ENCODE results near the gene IFT122. TPM values are rescaled to one million over a fixed set of nuclear protein-coding genes. Genes with fewer than 3 reads are reported as not detected.

The IFT122 gene
- total RNA-seq, 2 experiments from 2014 or later = 22.7 to 26.7 TPM

GRCh38 chr3:129560269-129560787, 120.3 kb downstream of the IFT122 start:
- Mint-ChIP-seq H3K4me3 (no peak overlapping the region), H3K36me3 (ENCODE audit: low read depth) (no peaks in the 10 kb centered on the region), H3K27me3 (no peaks in the 10 kb centered on the region), H3K4me1 (ENCODE audit: low read depth) (no peaks in the 10 kb centered on the region), H3K9me3 (no peaks in the 10 kb centered on the region), H3K27ac (no peak overlapping the region)
- peaks cover 8% of the 10 kb centered on the region for H3K4me1 ChIP-seq (ENCODE audit: insufficient read depth, low read length)
- no peak overlapping the region for H3K4me3 ChIP-seq (ENCODE audit: low read length)
- peaks cover 0 to 4% of the 10 kb centered on the region in 2 experiments for H3K9me3 ChIP-seq (ENCODE audit: control insufficient read depth in 1 of 2, insufficient read depth in 1 of 2, low read length in 2 of 2)
- POLR2A ChIA-PET = no interaction called here
- ATAC-seq (ENCODE audit: poor library complexity) (no peak), DNase-seq (no peak)
- H3K27ac ChIP-seq (ENCODE audit: low read depth in 1 of 2, low read length in 2 of 2) = no peak overlapping the region
- TF ChIP-seq, protein P1, sequence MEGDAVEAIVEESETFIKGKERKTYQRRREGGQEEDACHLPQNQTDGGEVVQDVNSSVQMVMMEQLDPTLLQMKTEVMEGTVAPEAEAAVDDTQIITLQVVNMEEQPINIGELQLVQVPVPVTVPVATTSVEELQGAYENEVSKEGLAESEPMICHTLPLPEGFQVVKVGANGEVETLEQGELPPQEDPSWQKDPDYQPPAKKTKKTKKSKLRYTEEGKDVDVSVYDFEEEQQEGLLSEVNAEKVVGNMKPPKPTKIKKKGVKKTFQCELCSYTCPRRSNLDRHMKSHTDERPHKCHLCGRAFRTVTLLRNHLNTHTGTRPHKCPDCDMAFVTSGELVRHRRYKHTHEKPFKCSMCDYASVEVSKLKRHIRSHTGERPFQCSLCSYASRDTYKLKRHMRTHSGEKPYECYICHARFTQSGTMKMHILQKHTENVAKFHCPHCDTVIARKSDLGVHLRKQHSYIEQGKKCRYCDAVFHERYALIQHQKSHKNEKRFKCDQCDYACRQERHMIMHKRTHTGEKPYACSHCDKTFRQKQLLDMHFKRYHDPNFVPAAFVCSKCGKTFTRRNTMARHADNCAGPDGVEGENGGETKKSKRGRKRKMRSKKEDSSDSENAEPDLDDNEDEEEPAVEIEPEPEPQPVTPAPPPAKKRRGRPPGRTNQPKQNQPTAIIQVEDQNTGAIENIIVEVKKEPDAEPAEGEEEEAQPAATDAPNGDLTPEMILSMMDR (IDR thresholded peaks at IDR 0.05) = no peak
- intact Hi-C loops (cut with DNase I, micrococcal nuclease) = no loop called here
- CTCF ChIA-PET = no interaction called here
- H3K36me3 ChIP-seq (ENCODE audit: insufficient read depth, low read length) = peaks cover 7% of the 10 kb centered on the region
- no peaks in the 10 kb centered on the region for H3K27me3 ChIP-seq (ENCODE audit: control insufficient read depth in 1 of 2, insufficient read depth in 2 of 2, low read length in 2 of 2)

DNA sequence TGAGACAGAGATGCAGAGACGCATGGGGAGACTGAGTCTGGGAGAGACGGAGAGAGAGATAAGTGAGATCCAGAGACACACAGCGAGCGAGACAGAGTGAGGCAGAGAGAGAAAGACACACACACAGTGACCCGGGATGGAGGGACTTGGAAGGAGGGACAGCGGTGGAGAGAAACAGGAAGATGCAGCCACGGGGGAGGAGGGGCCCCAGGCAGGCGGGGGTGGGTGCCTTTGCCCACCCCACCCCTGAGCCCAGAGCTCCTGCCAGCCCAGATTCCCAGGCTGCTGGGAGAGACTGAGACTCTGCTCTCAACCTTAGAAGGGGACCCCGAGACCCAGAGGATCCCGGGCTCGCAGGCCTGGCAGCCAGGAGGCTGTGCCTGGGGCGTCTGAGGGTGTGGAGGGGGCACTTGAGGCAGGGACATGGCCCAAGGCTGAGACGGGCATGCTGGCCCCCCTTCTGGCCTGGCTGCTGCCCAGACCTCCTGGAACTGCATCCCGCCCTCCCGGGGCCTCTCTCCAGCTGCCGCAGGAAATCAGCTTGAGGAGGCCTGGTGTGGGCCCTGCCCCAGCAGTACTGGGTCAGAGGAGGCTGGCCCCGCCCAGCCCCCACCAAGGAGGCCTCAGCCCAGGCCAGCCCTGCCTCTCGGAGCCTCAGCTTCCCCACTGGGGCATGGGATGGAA, 121.0 kb downstream of the IFT122 start:
- Histone ChIP-seq H3K27ac (ENCODE audit: low read depth in 1 of 2, low read length in 2 of 2) (no peak overlapping the region), H3K9me3 (ENCODE audit: control insufficient read depth in 1 of 2, insufficient read depth in 1 of 2, low read length in 2 of 2) (peaks cover 0 to 5% of the 10 kb centered on the region in 2 experiments), H3K4me3 (ENCODE audit: low read length) (no peak overlapping the region), H3K4me1 (ENCODE audit: insufficient read depth, low read length) (peaks cover 8% of the 10 kb centered on the region), H3K36me3 (ENCODE audit: insufficient read depth, low read length) (peaks cover 7% of the 10 kb centered on the region), H3K27me3 (ENCODE audit: control insufficient read depth in 1 of 2, insufficient read depth in 2 of 2, low read length in 2 of 2) (no peaks in the 10 kb centered on the region)
- POLR2A ChIA-PET = no interaction called here
- intact Hi-C loops (cut with DNase I, micrococcal nuclease) = no loop called here
- Mint-ChIP-seq H3K9me3 (no peaks in the 10 kb centered on the region), H3K36me3 (ENCODE audit: low read depth) (no peaks in the 10 kb centered on the region), H3K27ac (no peak overlapping the region), H3K27me3 (no peaks in the 10 kb centered on the region), H3K4me3 (no peak overlapping the region), H3K4me1 (ENCODE audit: low read depth) (no peaks in the 10 kb centered on the region)
- DNase-seq (no peak), ATAC-seq (ENCODE audit: poor library complexity) (no peak)
- TF ChIP-seq, protein P1 (IDR thresholded peaks at IDR 0.05) = no peak
- CTCF ChIA-PET = no interaction called here

DNA sequence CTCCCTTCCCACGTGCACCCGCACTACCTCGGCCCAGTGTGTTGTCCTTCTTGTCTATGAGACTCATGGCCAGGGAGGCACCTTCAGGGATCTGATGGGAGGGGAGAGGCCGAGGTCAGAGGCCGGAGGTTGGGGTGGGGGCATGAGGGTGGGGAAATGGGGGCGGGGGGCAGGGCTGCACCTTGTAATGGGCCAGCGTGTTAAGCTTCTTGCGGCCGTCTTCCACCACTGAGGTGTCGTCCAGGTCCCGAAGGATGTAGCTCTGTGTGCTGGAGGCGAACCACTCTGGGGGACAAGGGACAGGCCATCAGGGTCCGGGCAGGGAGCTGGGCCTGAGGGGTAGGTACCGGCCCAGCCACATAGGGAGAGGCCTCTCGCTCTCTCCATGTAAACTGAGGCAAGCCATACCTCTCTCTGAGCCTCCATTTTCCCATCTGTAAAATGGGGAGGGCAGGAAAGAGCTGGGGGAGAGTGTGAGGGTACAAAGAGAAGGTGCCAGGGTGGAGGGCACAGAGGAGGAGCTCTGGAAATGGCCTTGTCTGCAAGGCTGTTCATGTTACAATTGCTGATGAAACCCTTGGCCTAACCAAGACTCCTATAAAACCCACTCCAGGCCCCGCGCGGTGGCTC, 121.7 kb downstream of the IFT122 start:
- H3K27ac Mint-ChIP-seq = no peak overlapping the region
- TF ChIP-seq, protein P1 (IDR thresholded peaks at IDR 0.05) = no peak
- Histone ChIP-seq H3K27me3 (ENCODE audit: control insufficient read depth in 1 of 2, insufficient read depth in 2 of 2, low read length in 2 of 2) (no peaks in the 10 kb centered on the region), H3K4me3 (ENCODE audit: low read length) (no peak overlapping the region), H3K36me3 (ENCODE audit: insufficient read depth, low read length) (peaks cover 7% of the 10 kb centered on the region), H3K27ac (ENCODE audit: low read depth in 1 of 2, low read length in 2 of 2) (no peak overlapping the region), H3K4me1 (ENCODE audit: insufficient read depth, low read length) (peaks cover 8% of the 10 kb centered on the region), H3K9me3 (ENCODE audit: control insufficient read depth in 1 of 2, insufficient read depth in 1 of 2, low read length in 2 of 2) (peaks cover 0 to 5% of the 10 kb centered on the region in 2 experiments)
- H3K4me3 Mint-ChIP-seq = no peak overlapping the region
- DNase-seq (no peak), ATAC-seq (ENCODE audit: poor library complexity) (no peak)
- H3K9me3 Mint-ChIP-seq = no peaks in the 10 kb centered on the region
- H3K36me3 Mint-ChIP-seq (ENCODE audit: low read depth) = no peaks in the 10 kb centered on the region
- intact Hi-C loops (cut with DNase I, micrococcal nuclease) = no loop called here
- POLR2A ChIA-PET = no interaction called here
- CTCF ChIA-PET = no interaction called here
- no peaks in the 10 kb centered on the region for H3K27me3 Mint-ChIP-seq
- H3K4me1 Mint-ChIP-seq (ENCODE audit: low read depth) = no peaks in the 10 kb centered on the region
